HepG2 (cell line): ENCODE data around the gene SCGB1D4. TPM values are rescaled to one million over a fixed set of nuclear protein-coding genes. Genes with fewer than 3 reads are reported as not detected.

Experiments
- AFF4 ChIP-seq: sonication (generic); formaldehyde crosslinking; IDR thresholded peaks from 2 replicates; pipeline ENCODE4 v1.4.0; 2020; ENCODE audit warnings: missing genetic modification reagents
- MXI1 ChIP-seq: IDR thresholded peaks from 3 replicates; pipeline ENCODE4 v1.6.1; 2012; ENCODE audit warnings: low read depth, low read length, inconsistent platforms, borderline replicate concordance
- PBX3 ChIP-seq: sonication (generic); formaldehyde crosslinking; IDR thresholded peaks from 2 replicates; pipeline ENCODE4 v1.8.1; 2023; ENCODE audit warnings: missing genetic modification reagents, inconsistent platforms, borderline replicate concordance
- SYNCRIP ChIP-seq: fragments of 200-400 bp; formaldehyde crosslinking; IDR thresholded peaks from 2 replicates; pipeline ENCODE4 v1.6.1; 2018; ENCODE audit warnings: mild to moderate bottlenecking, low read depth, low read length; ENCODE audit not compliant: insufficient read depth
- TBP ChIP-seq: sonication (generic); formaldehyde crosslinking; IDR thresholded peaks from 2 replicates; pipeline ENCODE4 v1.5.0; 2020; ENCODE audit warnings: missing genetic modification reagents
- ZNF562 ChIP-seq: sonication (generic); formaldehyde crosslinking; IDR thresholded peaks from 2 replicates; pipeline ENCODE4 v1.8.0; 2022; ENCODE audit warnings: missing genetic modification reagents, borderline replicate concordance
- ZNF574 ChIP-seq: sonication (generic); formaldehyde crosslinking; IDR thresholded peaks from 2 replicates; pipeline ENCODE4 v1.4.0; 2020; ENCODE audit warnings: missing genetic modification reagents
- ZNF605 ChIP-seq: sonication (generic); formaldehyde crosslinking; IDR thresholded peaks from 2 replicates; pipeline ENCODE4 v1.8.0; 2022; ENCODE audit warnings: mild to moderate bottlenecking, missing genetic modification reagents
- ZNF841 ChIP-seq: sonication (generic); formaldehyde crosslinking; IDR thresholded peaks from 2 replicates; pipeline ENCODE4 v1.8.1; 2023; ENCODE audit warnings: missing genetic modification reagents, borderline replicate concordance
- ZSCAN25 ChIP-seq: sonication (generic); formaldehyde crosslinking; IDR thresholded peaks from 2 replicates; pipeline ENCODE4 v1.8.0; 2022; ENCODE audit warnings: mild to moderate bottlenecking, missing genetic modification reagents
- polyA plus RNA-seq, 8 experiments: library from polyadenylated mRNA; depleted of rRNA in 3 of 8; stranded (reverse) in 7 of 8; unstranded in 1 of 8; fragments of >200 nt; fragmentation: Illumina TruSeq in 4 of 8; extraction: Trizol in 4 of 8; gene quantifications; 2 replicates each; pipeline versions ENCODE4 v1.2.1 to v1.2.3, GENCODE V29; 2011 to 2016; ENCODE audit warnings: low read depth in 4 of 8, missing spikeins in 1 of 8, mixed read lengths in 1 of 8; ENCODE audit not compliant: insufficient read depth in 1 of 8
- total RNA-seq, 5 experiments: library from RNA; depleted of rRNA; stranded (reverse); fragments of >200 nt; fragmentation: Illumina TruSeq; extraction: Trizol; gene quantifications; 2 replicates each; pipeline ENCODE4 v1.2.3, GENCODE V29; 2016; ENCODE audit warnings: low read depth in 1 of 5

Gene SCGB1D4
- total and polyA plus RNA-seq, 2 of the 13 experiments (the other 11 are each of a cell fraction or from before 2014, with no cell fraction given) = not detected

GRCh38 chr11:62309991-62310390 is 11.1 kb upstream of the SCGB1D4 start (continued):
- TF ChIP-seq PBX3 (CRISPR knock-in tag) (no peak), ZNF574 (CRISPR knock-in tag) (no peak), ZNF562 (CRISPR knock-in tag) (no peak), MXI1 (no peak), AFF4 (CRISPR knock-in tag) (no peak), ZSCAN25 (CRISPR knock-in tag) (no peak), ZNF605 (no peak), SYNCRIP (no peak), ZNF841 (CRISPR knock-in tag) (no peak), TBP (no peak)
